Stimulated activated CD8-positive, alpha-beta memory T cell treated with anti-CD3 and anti-CD28 coated beads, Interleukin-12 subunit alpha, Interleukin-12 subunit beta, amount 100 ng/mL, for 24 hours (primary cell): ENCODE results near the gene SLC25A10.
"Not testable (repeated sequence)": the region's sequence is repeated elsewhere in the genome, so short reads cannot be mapped to it uniquely, and the experiment has no call there.

ENCODE experiments used
- DNase-seq: peaks from one replicate; pipeline ENCODE4 v3.0.0-alpha.2; 2020; ENCODE audit errors: extremely low read depth

SLC25A10 gene

GRCh38 chr17:81722184-81723120, 10.4 kb downstream of the SLC25A10 start:
- no peak for DNase-seq

- DNase-seq, result no peak
These were observed 11.6 kb downstream of the SLC25A10 start for GRCh38 chr17:81723651-81724209.

GRCh38 chr17:81725439-81725838, 13.4 kb downstream of the SLC25A10 start:
- no peak for DNase-seq

- DNase-seq, result no peak
These were observed 13.9 kb downstream of the SLC25A10 start for GRCh38 chr17:81726004-81726403.

- DNase-seq, result no peak
These were observed 15.4 kb downstream of the SLC25A10 start for GRCh38 chr17:81727324-81728031.

GRCh38 chr17:81733507-81734404, 21.7 kb downstream of the SLC25A10 start:
- DNase-seq, result peak; percentile 33

- DNase-seq, result no peak
These were observed 22.6 kb downstream of the SLC25A10 start for GRCh38 chr17:81734405-81735263.

- DNase-seq, result no peak
These were observed 23.4 kb downstream of the SLC25A10 start for GRCh38 chr17:81735264-81736102.

GRCh38 chr17:81737947-81738800, 26.1 kb downstream of the SLC25A10 start:
- no peak for DNase-seq

GRCh38 chr17:81738801-81739393, 26.8 kb downstream of the SLC25A10 start:
- DNase-seq, result no peak

- DNase-seq, result not testable (repeated sequence)
These were observed 27.5 kb downstream of the SLC25A10 start for GRCh38 chr17:81739593-81739992.

- no peak for DNase-seq
These were observed 28.4 kb downstream of the SLC25A10 start for GRCh38 chr17:81740395-81740961.

GRCh38 chr17:81741049-81741593, 29.0 kb downstream of the SLC25A10 start:
- no peak for DNase-seq

- no peak for DNase-seq
These were observed 29.7 kb downstream of the SLC25A10 start for GRCh38 chr17:81741594-81742452.
